IMR-90 (cell line): Measurements from ENCODE around the gene MMEL1.

ENCODE experiments used
- BHLHE40 ChIP-seq: fragments of 150-350 bp; IDR thresholded peaks from 2 replicates; pipeline ENCODE4 v1.6.1; 2016; ENCODE audit warnings: mild to moderate bottlenecking, low read depth, low read length
- FOS ChIP-seq: fragments of 150-350 bp; IDR thresholded peaks from 2 replicates; pipeline ENCODE4 v1.6.1; 2016; ENCODE audit warnings: low read depth, low read length
- MAFK ChIP-seq: IDR thresholded peaks from 2 replicates; pipeline ENCODE4 v1.6.1; 2012; ENCODE audit warnings: low read depth, low read length, improper control_type of control experiment
- MAZ ChIP-seq: IDR thresholded peaks from 2 replicates; pipeline ENCODE4 v1.6.1; 2012; ENCODE audit warnings: low read depth, mild to moderate bottlenecking, low read length, improper control_type of control experiment, moderate library complexity, borderline replicate concordance
- MXI1 ChIP-seq: IDR thresholded peaks from 2 replicates; pipeline ENCODE4 v1.6.1; 2012; ENCODE audit warnings: low read depth, mild to moderate bottlenecking, low read length, moderate library complexity, borderline replicate concordance
- POLR2A ChIP-seq: IDR thresholded peaks from 2 replicates; pipeline ENCODE4 v1.6.1; 2012; ENCODE audit warnings: mild to moderate bottlenecking, low read depth, low read length
- RAD21 ChIP-seq: IDR thresholded peaks from 2 replicates; pipeline ENCODE4 v1.6.1; 2012; ENCODE audit warnings: low read length, improper control_type of control experiment
- RCOR1 ChIP-seq: IDR thresholded peaks from 2 replicates; pipeline ENCODE4 v1.6.1; 2012; ENCODE audit warnings: mild to moderate bottlenecking, low read length, improper control_type of control experiment; ENCODE audit not compliant: insufficient replicate concordance
- RFX5 ChIP-seq: IDR thresholded peaks from 2 replicates; pipeline ENCODE4 v1.8.0; 2012; ENCODE audit warnings: low read depth, mild to moderate bottlenecking, low read length, moderate library complexity
- TF ChIP-seq, protein P1 (sequence below): conservative IDR thresholded peaks from 2 replicates; pipeline ENCODE4 v1.5.1; 2012; ENCODE audit warnings: mild to moderate bottlenecking, low read depth, low read length, improper control_type of control experiment
- TF ChIP-seq, protein P2 (sequence below): fragments of 150-350 bp; IDR thresholded peaks from 2 replicates; pipeline ENCODE4 v1.6.1; 2016; ENCODE audit warnings: low read depth, mild to moderate bottlenecking, low read length, moderate library complexity, borderline replicate concordance

- TF ChIP-seq, protein P1, sequence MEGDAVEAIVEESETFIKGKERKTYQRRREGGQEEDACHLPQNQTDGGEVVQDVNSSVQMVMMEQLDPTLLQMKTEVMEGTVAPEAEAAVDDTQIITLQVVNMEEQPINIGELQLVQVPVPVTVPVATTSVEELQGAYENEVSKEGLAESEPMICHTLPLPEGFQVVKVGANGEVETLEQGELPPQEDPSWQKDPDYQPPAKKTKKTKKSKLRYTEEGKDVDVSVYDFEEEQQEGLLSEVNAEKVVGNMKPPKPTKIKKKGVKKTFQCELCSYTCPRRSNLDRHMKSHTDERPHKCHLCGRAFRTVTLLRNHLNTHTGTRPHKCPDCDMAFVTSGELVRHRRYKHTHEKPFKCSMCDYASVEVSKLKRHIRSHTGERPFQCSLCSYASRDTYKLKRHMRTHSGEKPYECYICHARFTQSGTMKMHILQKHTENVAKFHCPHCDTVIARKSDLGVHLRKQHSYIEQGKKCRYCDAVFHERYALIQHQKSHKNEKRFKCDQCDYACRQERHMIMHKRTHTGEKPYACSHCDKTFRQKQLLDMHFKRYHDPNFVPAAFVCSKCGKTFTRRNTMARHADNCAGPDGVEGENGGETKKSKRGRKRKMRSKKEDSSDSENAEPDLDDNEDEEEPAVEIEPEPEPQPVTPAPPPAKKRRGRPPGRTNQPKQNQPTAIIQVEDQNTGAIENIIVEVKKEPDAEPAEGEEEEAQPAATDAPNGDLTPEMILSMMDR: no peak
- TF ChIP-seq MXI1 (no peak), FOS (no peak), BHLHE40 (no peak), MAFK (no peak), POLR2A (no peak), RAD21 (no peak), RFX5 (no peak), RCOR1 (no peak), MAZ (no peak)
- TF ChIP-seq, protein P2, sequence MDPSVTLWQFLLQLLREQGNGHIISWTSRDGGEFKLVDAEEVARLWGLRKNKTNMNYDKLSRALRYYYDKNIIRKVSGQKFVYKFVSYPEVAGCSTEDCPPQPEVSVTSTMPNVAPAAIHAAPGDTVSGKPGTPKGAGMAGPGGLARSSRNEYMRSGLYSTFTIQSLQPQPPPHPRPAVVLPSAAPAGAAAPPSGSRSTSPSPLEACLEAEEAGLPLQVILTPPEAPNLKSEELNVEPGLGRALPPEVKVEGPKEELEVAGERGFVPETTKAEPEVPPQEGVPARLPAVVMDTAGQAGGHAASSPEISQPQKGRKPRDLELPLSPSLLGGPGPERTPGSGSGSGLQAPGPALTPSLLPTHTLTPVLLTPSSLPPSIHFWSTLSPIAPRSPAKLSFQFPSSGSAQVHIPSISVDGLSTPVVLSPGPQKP: no peak
Observed at GRCh38 chr1:2640626-2641025, 7.8 kb upstream of the MMEL1 start.
